ENCODE results near the gene NKTR.

DNA sequence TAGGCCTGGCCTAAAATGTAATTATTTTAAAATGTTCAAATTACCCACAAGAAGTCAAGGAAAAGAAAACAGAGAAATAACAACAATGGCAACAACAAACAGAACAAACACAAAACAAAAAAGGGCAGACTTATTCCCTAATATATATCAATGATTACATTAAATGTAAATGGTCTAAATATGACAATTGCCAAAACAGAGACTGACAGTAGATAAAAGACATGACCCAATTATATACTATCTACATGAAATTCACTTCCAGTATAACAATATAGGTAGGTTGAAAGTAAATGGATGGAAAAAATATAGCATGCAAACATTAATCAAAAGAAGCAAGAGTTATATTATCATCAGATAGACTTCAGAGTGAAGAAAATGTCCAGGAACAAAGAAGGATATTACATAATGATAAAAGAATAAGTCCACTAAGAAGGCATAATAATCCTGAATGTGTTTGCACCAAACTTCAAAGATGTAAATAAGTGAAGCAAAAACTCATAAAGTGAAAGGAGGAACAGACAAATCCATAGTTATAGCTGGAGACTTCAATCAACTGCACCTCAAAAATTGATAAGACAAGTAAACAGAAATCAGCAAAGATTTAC, 25.2 kb upstream of the NKTR start:
- TF ChIP-seq, protein P1, sequence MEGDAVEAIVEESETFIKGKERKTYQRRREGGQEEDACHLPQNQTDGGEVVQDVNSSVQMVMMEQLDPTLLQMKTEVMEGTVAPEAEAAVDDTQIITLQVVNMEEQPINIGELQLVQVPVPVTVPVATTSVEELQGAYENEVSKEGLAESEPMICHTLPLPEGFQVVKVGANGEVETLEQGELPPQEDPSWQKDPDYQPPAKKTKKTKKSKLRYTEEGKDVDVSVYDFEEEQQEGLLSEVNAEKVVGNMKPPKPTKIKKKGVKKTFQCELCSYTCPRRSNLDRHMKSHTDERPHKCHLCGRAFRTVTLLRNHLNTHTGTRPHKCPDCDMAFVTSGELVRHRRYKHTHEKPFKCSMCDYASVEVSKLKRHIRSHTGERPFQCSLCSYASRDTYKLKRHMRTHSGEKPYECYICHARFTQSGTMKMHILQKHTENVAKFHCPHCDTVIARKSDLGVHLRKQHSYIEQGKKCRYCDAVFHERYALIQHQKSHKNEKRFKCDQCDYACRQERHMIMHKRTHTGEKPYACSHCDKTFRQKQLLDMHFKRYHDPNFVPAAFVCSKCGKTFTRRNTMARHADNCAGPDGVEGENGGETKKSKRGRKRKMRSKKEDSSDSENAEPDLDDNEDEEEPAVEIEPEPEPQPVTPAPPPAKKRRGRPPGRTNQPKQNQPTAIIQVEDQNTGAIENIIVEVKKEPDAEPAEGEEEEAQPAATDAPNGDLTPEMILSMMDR (IDR thresholded peaks at IDR 0.05; ENCODE audit: low read length), result no peak
- TF ChIP-seq EZH2phosphoT487 (IDR thresholded peaks at IDR 0.05; ENCODE audit: low read length), result no peak
- no peak for TF ChIP-seq EZH2 (optimal IDR thresholded peaks at IDR 0.05; ENCODE audit: low read depth, low read length)
